ENCODE data around the gene PCCA.
"Not testable (repeated sequence)": the region's sequence is repeated elsewhere in the genome, so short reads cannot be mapped to it uniquely, and the experiment has no call there.

The PCCA gene

GRCh38 chr13:100098445-100099116, 9.7 kb downstream of the PCCA start:
- H3K27ac ChIP-seq (ENCODE audit: low read depth, low read length): no peak overlapping the region
- no peak overlapping the region for H3K4me3 ChIP-seq (ENCODE audit: low read depth, low read length)
- no peaks in the 10 kb centered on the region for H3K9me3 ChIP-seq (ENCODE audit: control insufficient read depth, insufficient read depth, low read length)

GRCh38 chr13:100099117-100099445, 10.2 kb downstream of the PCCA start:
- not testable (repeated sequence) for H3K36me3 ChIP-seq (ENCODE audit: control insufficient read depth, insufficient read depth, low read length); H3K9me3 ChIP-seq (ENCODE audit: control insufficient read depth, insufficient read depth, low read length); H3K9ac ChIP-seq (ENCODE audit: low read depth, low read length); H3K4me1 ChIP-seq (ENCODE audit: control insufficient read depth, insufficient read depth, low read length); H3K4me3 ChIP-seq (ENCODE audit: low read depth, low read length); H3K27ac ChIP-seq (ENCODE audit: low read depth, low read length); H3K27me3 ChIP-seq (ENCODE audit: control insufficient read depth, insufficient read depth, low read length)

More at GRCh38 chr13:100098445-100099116, 9.7 kb downstream of the PCCA start:
- Histone ChIP-seq H3K36me3 (ENCODE audit: control insufficient read depth, insufficient read depth, low read length) (peaks cover 4% of the 10 kb centered on the region; the same call in 1 of the 2 replicates), H3K9ac (ENCODE audit: low read depth, low read length) (no peak overlapping the region), H3K4me1 (ENCODE audit: control insufficient read depth, insufficient read depth, low read length) (no peaks in the 10 kb centered on the region), H3K27me3 (ENCODE audit: control insufficient read depth, insufficient read depth, low read length) (no peaks in the 10 kb centered on the region)

- H3K4me3 ChIP-seq (ENCODE audit: low read depth, low read length): no peak overlapping the region
- no peak overlapping the region for H3K27ac ChIP-seq (ENCODE audit: low read depth, low read length)
- no peaks in the 10 kb centered on the region for H3K27me3 ChIP-seq (ENCODE audit: control insufficient read depth, insufficient read depth, low read length)
- H3K4me1 ChIP-seq (ENCODE audit: control insufficient read depth, insufficient read depth, low read length): no peaks in the 10 kb centered on the region
- peaks cover 18% of the 10 kb centered on the region for H3K36me3 ChIP-seq (ENCODE audit: control insufficient read depth, insufficient read depth, low read length)
- no peak overlapping the region for H3K9ac ChIP-seq (ENCODE audit: low read depth, low read length)
- no peaks in the 10 kb centered on the region for H3K9me3 ChIP-seq (ENCODE audit: control insufficient read depth, insufficient read depth, low read length)
Observed at GRCh38 chr13:100100115-100100879, 11.4 kb downstream of the PCCA start.

GRCh38 chr13:100102042-100102441, 13.1 kb downstream of the PCCA start:
- Histone ChIP-seq H3K9me3 (ENCODE audit: control insufficient read depth, insufficient read depth, low read length) (no peaks in the 10 kb centered on the region), H3K27ac (ENCODE audit: low read depth, low read length) (no peak overlapping the region), H3K9ac (ENCODE audit: low read depth, low read length) (no peak overlapping the region), H3K36me3 (ENCODE audit: control insufficient read depth, insufficient read depth, low read length) (peaks cover 19% of the 10 kb centered on the region), H3K4me1 (ENCODE audit: control insufficient read depth, insufficient read depth, low read length) (no peaks in the 10 kb centered on the region), H3K4me3 (ENCODE audit: low read depth, low read length) (no peak overlapping the region), H3K27me3 (ENCODE audit: control insufficient read depth, insufficient read depth, low read length) (no peaks in the 10 kb centered on the region)

- Histone ChIP-seq H3K27me3 (ENCODE audit: control insufficient read depth, insufficient read depth, low read length) (no peaks in the 10 kb centered on the region), H3K9me3 (ENCODE audit: control insufficient read depth, insufficient read depth, low read length) (no peaks in the 10 kb centered on the region), H3K27ac (ENCODE audit: low read depth, low read length) (no peak overlapping the region), H3K9ac (ENCODE audit: low read depth, low read length) (no peak overlapping the region), H3K36me3 (ENCODE audit: control insufficient read depth, insufficient read depth, low read length) (peaks cover 19% of the 10 kb centered on the region), H3K4me1 (ENCODE audit: control insufficient read depth, insufficient read depth, low read length) (peaks cover 3% of the 10 kb centered on the region; the same call in 1 of the 2 replicates), H3K4me3 (ENCODE audit: low read depth, low read length) (no peak overlapping the region)
Observed at GRCh38 chr13:100106005-100106404, 17.1 kb downstream of the PCCA start.

- no peaks in the 10 kb centered on the region for H3K27me3 ChIP-seq (ENCODE audit: control insufficient read depth, insufficient read depth, low read length)
- H3K9ac ChIP-seq (ENCODE audit: low read depth, low read length): no peak overlapping the region
- no peak overlapping the region for H3K4me3 ChIP-seq (ENCODE audit: low read depth, low read length)
- H3K9me3 ChIP-seq (ENCODE audit: control insufficient read depth, insufficient read depth, low read length): no peaks in the 10 kb centered on the region
- peaks cover 3% of the 10 kb centered on the region; the same call in 1 of the 2 replicates for H3K4me1 ChIP-seq (ENCODE audit: control insufficient read depth, insufficient read depth, low read length)
- H3K36me3 ChIP-seq (ENCODE audit: control insufficient read depth, insufficient read depth, low read length): peaks cover 21% of the 10 kb centered on the region
- H3K27ac ChIP-seq (ENCODE audit: low read depth, low read length): no peak overlapping the region
Observed at GRCh38 chr13:100106705-100107104, 17.8 kb downstream of the PCCA start.

GRCh38 chr13:100108913-100109507, 20.1 kb downstream of the PCCA start:
- no peak overlapping the region for H3K9ac ChIP-seq (ENCODE audit: low read depth, low read length)
- no peaks in the 10 kb centered on the region for H3K9me3 ChIP-seq (ENCODE audit: control insufficient read depth, insufficient read depth, low read length)
- no peaks in the 10 kb centered on the region for H3K27me3 ChIP-seq (ENCODE audit: control insufficient read depth, insufficient read depth, low read length)
- H3K4me1 ChIP-seq (ENCODE audit: control insufficient read depth, insufficient read depth, low read length): peaks cover 3% of the 10 kb centered on the region; the same call in 1 of the 2 replicates
- no peak overlapping the region for H3K27ac ChIP-seq (ENCODE audit: low read depth, low read length)
- no peak overlapping the region for H3K4me3 ChIP-seq (ENCODE audit: low read depth, low read length)
- peaks cover 33% of the 10 kb centered on the region for H3K36me3 ChIP-seq (ENCODE audit: control insufficient read depth, insufficient read depth, low read length)

GRCh38 chr13:100110269-100110668, 21.4 kb downstream of the PCCA start:
- peaks cover 3% of the 10 kb centered on the region; the same call in 1 of the 2 replicates for H3K4me1 ChIP-seq (ENCODE audit: control insufficient read depth, insufficient read depth, low read length)
- H3K9me3 ChIP-seq (ENCODE audit: control insufficient read depth, insufficient read depth, low read length): no peaks in the 10 kb centered on the region
- no peak overlapping the region for H3K4me3 ChIP-seq (ENCODE audit: low read depth, low read length)
- H3K36me3 ChIP-seq (ENCODE audit: control insufficient read depth, insufficient read depth, low read length): peaks cover 36% of the 10 kb centered on the region
- no peaks in the 10 kb centered on the region for H3K27me3 ChIP-seq (ENCODE audit: control insufficient read depth, insufficient read depth, low read length)
- no peak overlapping the region for H3K27ac ChIP-seq (ENCODE audit: low read depth, low read length)
- H3K9ac ChIP-seq (ENCODE audit: low read depth, low read length): no peak overlapping the region

- no peak overlapping the region for H3K9ac ChIP-seq (ENCODE audit: low read depth, low read length)
- no peak overlapping the region for H3K4me3 ChIP-seq (ENCODE audit: low read depth, low read length)
- no peaks in the 10 kb centered on the region for H3K27me3 ChIP-seq (ENCODE audit: control insufficient read depth, insufficient read depth, low read length)
- H3K27ac ChIP-seq (ENCODE audit: low read depth, low read length): no peak overlapping the region
- no peaks in the 10 kb centered on the region for H3K9me3 ChIP-seq (ENCODE audit: control insufficient read depth, insufficient read depth, low read length)
- peaks cover 36% of the 10 kb centered on the region for H3K36me3 ChIP-seq (ENCODE audit: control insufficient read depth, insufficient read depth, low read length)
- H3K4me1 ChIP-seq (ENCODE audit: control insufficient read depth, insufficient read depth, low read length): peaks cover 3% of the 10 kb centered on the region; the same call in 1 of the 2 replicates
Observed at GRCh38 chr13:100112186-100112838, 23.4 kb downstream of the PCCA start.

- Histone ChIP-seq H3K9ac (ENCODE audit: low read depth, low read length) (no peak overlapping the region), H3K9me3 (ENCODE audit: control insufficient read depth, insufficient read depth, low read length) (no peaks in the 10 kb centered on the region), H3K4me1 (ENCODE audit: control insufficient read depth, insufficient read depth, low read length) (no peaks in the 10 kb centered on the region), H3K36me3 (ENCODE audit: control insufficient read depth, insufficient read depth, low read length) (peaks cover 41% of the 10 kb centered on the region), H3K27ac (ENCODE audit: low read depth, low read length) (no peak overlapping the region), H3K4me3 (ENCODE audit: low read depth, low read length) (no peak overlapping the region), H3K27me3 (ENCODE audit: control insufficient read depth, insufficient read depth, low read length) (no peaks in the 10 kb centered on the region)
Observed at GRCh38 chr13:100115693-100116254, 26.9 kb downstream of the PCCA start.

Measured in HUES48 (cell line).